OCI-M1 (cell line): ENCODE results near the gene PTK6.

Source experiments
- DNase-seq: peaks from one replicate; lab custom pipeline; 2025; lab: John Stamatoyannopoulos, UW

The PTK6 gene

DNA sequence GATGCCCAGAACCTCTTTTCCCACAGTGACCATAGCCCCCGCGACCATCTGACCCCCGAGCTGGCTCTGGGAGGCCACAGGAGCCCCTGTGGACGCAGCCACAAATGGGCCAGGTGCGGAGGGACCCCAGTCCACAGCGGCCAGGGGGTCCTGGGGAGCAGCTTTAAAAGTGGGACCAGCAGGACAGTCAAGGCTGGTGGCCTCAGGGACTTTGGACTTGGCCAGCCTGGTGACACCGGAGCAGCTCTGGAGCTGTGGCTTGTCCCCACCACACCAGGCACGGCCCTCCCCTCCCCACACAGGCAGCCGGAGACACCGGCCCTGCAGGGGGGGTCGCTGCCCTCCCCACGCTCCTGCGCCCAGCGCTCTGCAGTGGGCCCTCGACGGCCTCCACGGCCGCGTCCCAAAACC lies 20.3 kb upstream of the PTK6 start:
- DNase-seq: no peak

- DNase-seq: no peak
These were observed 19.8 kb upstream of the PTK6 start for GRCh38 chr20:63556873-63557478.

- no peak for DNase-seq
These were observed 18.6 kb upstream of the PTK6 start for GRCh38 chr20:63555661-63556381.

GRCh38 chr20:63554361-63555278 lies 17.4 kb upstream of the PTK6 start:
- no peak for DNase-seq

DNA sequence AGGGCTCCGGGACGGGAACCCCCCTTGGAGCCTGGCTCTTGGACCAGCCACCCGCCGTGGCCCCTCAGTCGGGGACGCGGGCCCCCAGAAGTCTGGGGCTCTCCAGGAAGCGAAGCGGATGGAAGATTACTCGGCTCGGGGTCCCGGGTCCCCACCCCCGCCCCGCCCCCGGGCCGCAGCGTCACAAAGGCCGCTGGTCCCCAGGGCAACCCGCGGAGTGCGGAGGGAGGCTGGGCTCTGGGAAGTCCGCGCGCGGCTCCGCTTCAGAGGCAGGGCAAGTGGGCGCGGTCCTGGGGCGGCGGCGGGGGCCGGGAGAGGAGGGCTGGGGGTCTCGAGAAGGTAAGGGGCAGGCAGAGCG lies 16.7 kb upstream of the PTK6 start, which contains the start of gene FNDC11:
Gene FNDC11, plus strand, starts transcription at position 227 of the 358 bp plus-strand sequence. CDS start 1,505 bp downstream, outside the sequence.
- peak; percentile 36 for DNase-seq

GRCh38 chr20:63553251-63553932 lies 16.2 kb upstream of the PTK6 start:
- peak; percentile 92 for DNase-seq

DNA sequence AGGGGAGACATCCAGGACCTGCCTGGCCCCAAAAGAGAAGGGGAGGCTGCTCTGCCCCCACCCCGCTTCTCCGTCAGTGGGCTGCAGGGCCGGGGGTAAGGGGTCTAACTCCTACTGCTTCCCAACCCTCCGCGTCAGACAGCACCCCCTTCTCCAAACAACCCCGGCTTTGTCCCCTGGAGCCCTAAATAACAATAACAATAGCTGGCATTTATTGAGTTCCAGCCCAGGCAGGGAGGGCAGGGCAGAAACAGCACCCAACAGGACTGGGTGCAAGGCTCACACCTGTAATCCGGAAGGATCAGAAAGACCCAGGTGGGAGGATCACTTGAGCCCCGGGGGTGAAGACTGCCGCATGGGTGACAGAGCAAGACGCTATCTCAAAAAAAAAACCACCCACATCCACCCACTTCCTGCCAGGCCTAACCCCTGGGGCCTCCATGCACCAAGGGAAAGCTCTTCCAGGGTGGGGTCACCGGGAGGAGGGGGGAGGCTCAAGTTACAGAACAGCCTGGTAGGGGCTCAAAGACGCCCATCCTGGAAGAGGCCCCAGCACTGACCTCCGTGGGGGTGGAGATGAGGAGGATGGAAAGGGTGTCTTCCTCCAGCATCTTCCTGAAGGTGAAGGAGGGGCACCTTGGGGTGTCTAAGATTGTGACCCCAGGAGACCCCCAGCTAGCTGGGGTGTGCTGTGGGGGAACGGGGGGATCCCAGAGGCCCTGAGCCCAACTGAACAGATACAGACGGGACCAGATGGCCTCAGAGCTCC lies 15.5 kb upstream of the PTK6 start:
- peak; percentile 64 for DNase-seq

DNA sequence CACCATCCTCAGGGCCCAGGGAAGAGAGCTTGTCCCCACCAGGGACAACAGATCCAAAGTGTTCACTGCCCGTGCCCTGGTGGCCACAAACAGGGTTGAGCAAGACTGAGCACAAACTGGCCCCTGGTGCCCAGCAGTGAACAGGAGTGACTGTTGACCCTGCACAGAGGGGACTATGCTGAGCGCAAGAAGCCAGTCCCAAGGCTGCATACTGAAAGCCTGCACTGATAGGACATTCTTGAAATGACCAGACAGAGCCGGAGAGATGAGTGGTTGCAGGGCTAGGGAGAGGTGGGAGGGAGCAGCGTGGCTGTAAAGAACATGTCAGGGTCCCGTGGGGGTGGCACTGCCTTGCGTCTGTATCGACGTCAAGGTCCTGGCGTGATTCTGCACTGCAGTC lies 13.9 kb upstream of the PTK6 start:
- peak; percentile 6 for DNase-seq

DNA sequence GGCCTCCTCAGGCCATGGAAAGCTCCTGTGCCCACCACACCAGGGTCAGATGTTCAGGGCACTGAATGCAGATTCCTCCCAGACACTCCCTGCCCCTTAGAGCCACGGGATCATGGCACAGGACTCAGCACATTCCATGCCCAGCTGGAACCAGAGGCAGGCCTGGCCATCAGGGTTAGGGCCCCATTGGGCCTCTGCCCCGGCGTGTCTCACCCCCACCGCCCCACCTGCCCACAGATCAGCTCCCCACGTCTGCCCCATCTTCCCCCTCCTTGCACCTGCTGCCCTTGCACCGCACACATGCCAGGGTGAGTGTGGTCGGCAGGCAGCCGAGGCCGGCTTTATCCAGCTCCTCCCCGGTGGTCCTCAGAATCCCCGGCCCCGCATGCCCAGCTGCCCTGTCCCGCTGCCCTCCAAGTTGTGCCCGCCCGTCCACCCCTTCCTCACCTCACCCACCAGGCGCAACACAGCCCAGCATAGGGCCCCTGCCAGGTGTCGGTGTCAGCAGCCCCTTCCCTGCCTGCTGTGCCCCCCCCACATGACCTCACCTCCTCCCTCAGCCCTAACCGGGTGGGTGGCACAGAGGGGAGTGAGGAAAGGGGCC lies 12.6 kb upstream of the PTK6 start:
- DNase-seq: no peak

DNA sequence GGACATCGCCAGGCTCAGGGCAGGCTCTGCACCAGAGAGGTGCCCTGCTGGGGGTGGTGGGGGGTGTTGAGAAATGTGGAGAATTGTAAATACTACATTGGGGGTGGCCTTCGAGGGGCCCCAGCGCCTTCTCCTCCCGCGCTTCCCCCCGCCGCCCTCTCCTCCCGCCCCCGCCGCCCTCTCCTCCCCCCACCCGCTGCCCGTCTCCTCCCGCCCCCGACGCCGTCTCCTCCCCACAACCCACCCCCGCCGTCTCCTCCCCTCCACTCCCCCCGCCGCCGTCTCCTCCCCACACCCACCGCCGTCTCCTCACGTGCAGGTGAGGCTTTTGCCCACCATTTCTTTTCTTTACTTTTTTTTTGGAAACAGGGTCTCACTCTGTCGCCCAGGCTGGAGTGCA lies 11.8 kb upstream of the PTK6 start:
- no peak for DNase-seq

DNA sequence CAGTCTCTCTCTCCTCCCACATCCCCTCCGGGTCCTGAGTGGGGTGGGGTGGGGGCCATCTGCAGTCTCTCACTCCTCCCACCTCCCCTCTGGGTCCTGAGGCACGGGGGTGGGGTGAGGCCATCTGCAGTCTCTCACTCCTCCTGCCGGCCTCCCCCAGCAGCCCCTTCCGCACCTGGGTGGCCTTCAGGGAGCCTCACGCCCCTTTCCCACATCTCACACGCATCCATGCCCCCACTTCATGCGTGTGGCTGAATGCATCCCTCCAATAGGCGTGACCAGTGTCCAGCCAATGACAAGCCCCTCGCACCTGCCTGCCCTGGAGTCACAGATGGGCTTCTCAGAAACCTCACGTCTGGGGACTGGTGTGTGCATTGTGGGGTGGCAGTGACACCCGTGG lies 11.4 kb upstream of the PTK6 start:
- DNase-seq: no peak

DNA sequence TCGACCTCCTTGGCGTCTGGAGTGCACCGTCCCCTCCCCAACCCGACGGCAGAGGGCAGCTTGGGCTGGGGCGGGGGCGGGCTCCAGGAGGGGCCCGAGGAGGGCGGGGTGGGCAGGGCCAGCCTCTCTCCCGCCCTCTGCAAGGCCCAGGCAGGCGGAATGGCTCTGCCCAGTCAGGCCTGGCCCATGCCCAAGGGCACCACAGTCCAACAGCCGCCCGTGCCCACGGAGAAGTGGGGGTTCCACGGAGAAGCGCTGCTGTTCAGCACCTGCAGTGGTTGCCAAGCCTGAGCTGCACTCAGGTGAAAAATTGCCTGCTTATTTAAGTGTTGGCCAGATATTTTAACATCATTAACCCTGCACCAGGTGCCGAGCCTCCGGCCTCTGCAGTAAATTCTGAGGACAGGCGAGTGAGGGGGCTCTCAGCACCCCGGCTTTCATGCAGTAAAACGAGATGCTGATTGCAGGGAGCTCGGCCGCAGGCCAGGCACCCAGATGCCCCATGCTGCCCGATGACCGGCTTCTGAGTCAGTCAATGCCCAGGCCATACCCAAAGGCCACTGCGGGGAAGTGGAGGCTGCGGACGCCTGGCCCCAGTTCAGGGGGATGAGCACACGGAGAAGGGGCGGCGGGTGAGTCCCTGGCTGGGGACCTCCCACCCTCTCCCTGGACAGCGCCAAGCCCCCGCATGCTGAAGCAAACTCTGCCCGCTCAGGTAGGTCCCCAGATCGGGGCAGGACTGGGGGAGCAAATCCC lies 10.7 kb upstream of the PTK6 start, which contains the start of gene SRMS:
Gene SRMS, minus strand, starts transcription at position 25 of the 756 bp plus-strand sequence. CDS start 286 bp downstream, outside the sequence.
- no peak for DNase-seq

GRCh38 chr20:63546956-63547724 lies 10.0 kb upstream of the PTK6 start:
- DNase-seq: no peak

GRCh38 chr20:63546256-63546955 lies 9.2 kb upstream of the PTK6 start:
- DNase-seq: no peak

DNA sequence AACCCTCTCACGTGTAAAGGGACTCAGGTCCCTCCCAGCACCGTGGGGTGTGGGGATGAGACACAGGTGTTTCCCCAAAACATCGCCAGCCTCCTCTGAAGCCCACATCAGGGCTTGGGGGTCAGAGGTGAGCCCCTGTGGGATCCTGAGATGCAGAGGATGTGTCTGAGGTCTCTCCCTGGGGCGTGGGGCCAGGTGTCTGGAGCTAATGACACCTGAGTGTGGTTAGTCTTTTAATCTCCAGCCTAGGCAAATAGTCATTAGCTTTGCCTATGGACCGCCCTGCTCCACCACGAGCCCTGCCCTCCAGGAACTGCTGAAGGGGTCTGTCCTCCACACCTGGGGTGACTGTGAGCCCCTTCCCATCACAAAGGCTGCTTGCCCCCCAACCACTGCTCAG lies 8.6 kb upstream of the PTK6 start:
- DNase-seq: no peak

GRCh38 chr20:63544958-63545516 lies 7.9 kb upstream of the PTK6 start:
- DNase-seq: no peak

- no peak for DNase-seq
These were observed 7.2 kb upstream of the PTK6 start for GRCh38 chr20:63544241-63544957.

DNA sequence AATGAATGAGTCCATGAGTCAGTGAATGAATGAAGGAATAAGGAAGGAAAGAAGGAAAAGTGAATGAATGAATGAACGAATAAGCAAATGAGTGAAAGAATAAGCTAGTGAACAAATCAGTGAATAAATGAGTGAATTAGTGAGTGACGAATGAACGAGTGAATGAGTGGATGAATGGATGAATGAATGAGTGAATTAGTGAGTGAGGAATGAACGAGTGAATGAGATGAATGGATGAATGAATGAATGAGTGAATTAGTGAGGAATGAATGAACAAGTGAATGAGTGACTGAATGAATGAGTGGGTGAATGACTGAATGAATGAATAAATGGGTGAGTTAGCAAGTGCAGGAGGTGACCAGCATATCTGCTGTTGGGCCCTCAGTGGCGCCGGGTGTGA lies 6.6 kb upstream of the PTK6 start:
- DNase-seq: no peak
